ENCODE data around the gene BSND.

Gene BSND

DNA sequence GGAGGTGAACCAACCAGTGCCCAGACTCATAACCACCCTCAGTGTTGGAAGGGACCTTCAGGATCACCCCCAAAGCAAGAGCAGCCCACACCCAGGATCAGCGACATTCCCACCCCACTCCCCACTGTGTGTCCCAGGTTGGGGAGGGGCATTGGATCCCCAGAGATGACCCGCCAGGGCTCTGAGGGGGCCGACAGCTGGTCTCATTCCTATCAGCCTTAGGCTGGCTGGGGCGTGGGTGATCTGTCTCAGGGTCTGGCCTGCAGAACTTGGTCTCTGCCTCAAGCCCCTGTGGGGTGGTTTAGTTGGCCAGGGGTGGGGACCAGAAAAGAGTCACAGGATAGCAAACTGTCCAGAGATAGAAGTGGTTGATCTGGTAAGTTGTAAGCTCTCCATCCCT, 7.8 kb upstream of the BSND start:
- DNase-seq (ENCODE audit: low read depth in 2 of 3, low spot score in 1 of 3), result no peak

DNA sequence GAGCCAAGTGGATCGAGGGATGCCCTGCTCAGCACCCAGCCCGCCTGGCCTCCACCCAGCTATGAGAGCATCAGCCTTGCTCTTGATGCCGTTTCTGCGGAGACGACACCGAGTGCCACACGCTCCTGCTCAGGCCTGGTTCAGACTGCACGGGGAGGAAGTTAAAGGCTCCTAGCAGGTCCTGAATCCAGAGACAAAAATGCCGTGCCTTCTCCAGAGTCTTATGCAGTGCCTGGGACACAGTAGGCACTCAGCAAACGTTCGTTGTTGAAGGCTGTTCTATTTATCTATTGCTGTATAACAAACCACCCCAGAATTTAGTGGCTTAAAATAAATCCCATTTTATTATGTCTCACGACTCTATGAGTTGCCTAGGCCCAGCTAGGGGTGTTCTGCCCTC, 6.8 kb upstream of the BSND start:
- DNase-seq (ENCODE audit: low read depth in 2 of 3, low spot score in 1 of 3), result no peak

- DNase-seq (ENCODE audit: low read depth in 2 of 3, low spot score in 1 of 3), result no peak
These were observed 5.6 kb upstream of the BSND start for GRCh38 chr1:54993140-54993539.

- DNase-seq (ENCODE audit: low read depth in 2 of 3, low spot score in 1 of 3), result no peak
These were observed 4.3 kb upstream of the BSND start for GRCh38 chr1:54994355-54994990.

DNA sequence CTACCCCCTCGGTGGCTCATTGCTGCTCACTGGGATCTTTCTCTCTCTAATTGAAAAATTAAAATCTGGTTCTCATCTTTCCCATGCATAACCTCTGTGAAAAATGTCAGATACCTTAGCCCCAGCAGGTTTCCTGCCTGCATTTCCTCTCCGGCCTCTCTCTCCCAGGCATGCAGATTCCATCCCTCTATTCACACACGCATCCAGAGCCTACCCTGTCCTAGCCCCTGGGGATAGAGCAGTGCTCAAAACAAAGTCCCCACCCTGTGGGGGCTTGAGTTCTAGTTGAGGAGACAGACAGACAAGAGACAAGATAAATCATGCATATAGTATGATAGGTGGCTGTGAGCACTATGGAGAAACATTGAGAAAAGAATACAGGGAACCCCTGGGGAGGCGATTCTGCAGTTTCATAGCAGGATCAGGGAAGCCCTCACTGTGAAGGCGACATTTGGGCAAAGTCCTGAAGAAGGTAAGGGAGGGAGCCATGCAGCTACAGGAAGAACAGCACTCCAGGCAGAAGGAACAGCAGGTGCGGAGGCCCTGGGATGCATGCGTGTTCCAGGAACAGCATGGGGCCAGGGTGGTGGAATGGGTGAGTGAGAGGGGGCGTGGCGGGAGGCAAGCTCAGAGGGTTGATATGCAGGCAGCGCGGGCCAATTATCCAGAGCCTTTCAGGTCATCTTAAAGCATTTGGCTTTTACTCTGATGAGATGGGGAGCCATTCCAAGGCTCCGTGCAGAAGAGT, 3.5 kb upstream of the BSND start:
- DNase-seq (ENCODE audit: low read depth in 2 of 3, low spot score in 1 of 3), result no peak

- DNase-seq (ENCODE audit: low read depth in 2 of 3, low spot score in 1 of 3), result peak in 1 of 3 donors; percentile 21
These were observed 2.9 kb upstream of the BSND start for GRCh38 chr1:54995835-54996234.

DNA sequence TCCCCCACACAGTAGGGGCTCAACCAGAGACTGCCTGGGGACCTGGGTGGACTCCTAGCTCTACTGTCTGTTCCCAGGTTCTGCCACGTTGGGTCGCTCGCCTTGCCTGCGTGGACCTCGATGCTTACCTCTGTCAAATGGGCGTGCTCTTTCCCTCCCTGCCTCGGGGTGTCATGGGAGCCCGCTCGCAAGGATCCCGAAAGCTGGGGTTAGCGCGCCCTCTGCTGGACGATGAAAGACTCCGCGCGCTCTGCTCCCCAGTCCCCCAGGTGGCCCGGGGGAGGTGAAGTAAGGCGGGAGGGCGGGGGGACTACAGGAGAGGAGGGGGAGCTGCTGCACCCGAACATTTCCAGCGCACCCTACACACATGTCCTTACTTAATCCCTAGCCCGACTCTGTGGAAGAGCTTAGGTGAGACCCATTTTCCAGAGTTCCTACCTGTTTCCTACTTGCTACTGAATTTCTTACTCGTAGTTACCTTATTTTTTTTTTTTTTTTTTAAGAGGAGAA, 2.3 kb upstream of the BSND start:
- peak; percentile 68 to 81 (median 78) for DNase-seq (ENCODE audit: low read depth in 2 of 3, low spot score in 1 of 3)

DNA sequence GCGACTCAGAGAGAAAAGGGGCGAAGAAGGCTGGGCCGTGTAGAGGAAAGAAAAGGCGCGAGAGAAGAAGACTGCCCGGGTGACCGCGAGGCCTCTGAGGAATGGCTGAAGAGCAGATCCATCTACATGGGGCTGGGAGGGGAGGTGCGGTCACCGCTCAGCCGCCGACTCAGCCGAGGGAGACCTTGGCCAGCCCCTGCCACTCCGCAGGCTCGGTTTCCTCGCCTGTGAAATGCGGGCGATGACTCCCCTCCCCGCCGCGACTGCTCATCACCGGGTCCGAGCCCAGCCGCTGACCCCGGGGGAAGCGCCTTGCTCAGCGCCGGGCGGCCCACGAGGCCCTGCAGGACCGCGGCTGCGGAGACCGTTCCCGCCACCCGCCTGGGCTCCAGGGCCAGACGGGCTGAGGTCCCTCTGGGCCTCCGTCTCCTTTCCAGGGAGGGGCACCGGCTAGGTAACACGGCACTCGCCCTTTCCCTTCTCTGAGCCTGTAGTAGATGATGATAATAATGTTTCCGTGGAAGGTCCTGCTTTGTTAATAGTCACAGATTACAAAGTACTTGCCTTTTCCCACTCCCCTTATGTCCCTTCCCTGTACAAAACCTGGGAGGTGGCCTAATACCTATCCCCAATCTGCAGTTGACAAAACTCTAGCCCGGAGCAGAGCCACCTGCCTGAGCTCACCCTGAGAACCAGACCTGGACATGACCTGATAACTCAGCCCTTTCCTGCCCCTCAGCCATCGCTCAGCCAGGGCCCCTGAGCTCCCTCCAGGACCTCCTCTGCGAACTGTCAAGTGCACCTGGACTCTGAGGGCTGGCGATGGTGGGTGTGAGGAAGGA, 1.6 kb upstream of the BSND start:
- no peak for DNase-seq (ENCODE audit: low read depth in 2 of 3, low spot score in 1 of 3)

GRCh38 chr1:54997711-54997986, 1.1 kb upstream of the BSND start:
- no peak for DNase-seq (ENCODE audit: low read depth in 2 of 3, low spot score in 1 of 3)

- no peak for DNase-seq (ENCODE audit: low read depth in 2 of 3, low spot score in 1 of 3)
These were observed 633 bp upstream of the BSND start for GRCh38 chr1:54998100-54998499.

DNA sequence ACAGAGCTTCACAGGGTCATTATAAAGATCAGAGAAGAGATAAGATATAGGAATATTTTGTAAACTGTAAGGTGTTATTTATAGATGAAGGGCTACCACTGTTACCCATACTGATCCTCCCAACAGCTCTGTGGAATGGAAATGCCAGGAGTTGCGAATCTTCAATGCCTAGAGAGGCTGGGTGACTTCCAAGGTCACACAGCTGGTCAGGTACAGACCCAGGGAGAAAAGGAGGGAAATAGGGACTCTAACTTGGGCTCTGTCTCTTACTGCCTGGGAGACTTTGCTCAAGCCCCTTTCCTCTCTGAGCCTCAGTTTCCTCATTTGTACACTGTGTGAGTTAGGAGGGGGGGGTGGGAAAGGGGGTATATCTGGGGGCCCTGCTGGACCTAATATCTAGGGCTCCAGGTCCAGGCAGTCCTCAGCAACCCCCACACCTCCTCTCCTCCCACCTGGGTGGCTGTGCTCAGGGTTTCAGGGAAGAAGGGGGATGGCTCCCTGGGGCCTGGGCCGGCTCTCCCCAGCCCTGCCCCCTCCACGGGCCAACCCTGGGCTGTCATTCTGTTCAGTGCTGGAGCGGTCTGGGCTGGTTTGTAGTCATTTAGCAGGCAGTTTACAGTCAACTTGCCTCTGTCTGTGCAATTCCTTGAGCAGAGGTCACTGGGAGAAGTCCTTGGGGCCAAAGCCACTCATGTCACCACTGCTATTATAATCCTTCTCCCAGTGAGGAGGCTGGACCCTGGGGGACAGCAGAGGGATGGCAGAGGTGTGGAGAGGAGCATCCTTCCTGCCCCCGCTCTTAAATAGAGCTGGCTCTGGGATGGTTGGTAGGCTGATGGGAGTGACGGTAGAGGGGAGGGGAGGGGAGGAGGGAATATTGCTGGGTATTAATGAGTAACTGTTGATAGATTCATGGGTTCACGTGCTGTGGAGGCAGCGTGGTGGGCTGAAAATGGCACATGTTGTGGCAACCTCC, 1.7 kb downstream of the BSND start:
- DNase-seq (ENCODE audit: low read depth in 2 of 3, low spot score in 1 of 3), result no peak

DNA sequence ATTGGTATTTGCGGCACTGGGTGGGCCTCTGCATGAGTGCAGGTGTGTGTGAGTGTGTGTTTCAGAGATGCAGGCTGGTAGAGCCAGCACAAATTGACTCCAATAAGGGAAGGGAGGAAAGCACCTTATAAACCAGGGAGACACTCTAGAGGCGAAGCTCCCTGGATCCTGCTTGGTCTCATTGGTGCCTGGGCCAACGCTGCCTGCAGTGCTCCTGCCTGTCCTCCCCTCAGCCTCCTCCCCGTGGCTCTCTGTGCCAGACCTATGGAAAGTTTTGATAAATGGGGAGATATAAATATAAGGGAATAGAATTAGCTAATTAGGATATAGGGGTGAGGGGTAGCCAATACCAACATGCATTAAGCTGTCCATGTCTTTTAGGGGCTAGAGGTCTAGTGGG, 2.6 kb downstream of the BSND start:
- no peak for DNase-seq (ENCODE audit: low read depth in 2 of 3, low spot score in 1 of 3)

- no peak for DNase-seq (ENCODE audit: low read depth in 2 of 3, low spot score in 1 of 3)
These were observed 4.0 kb downstream of the BSND start for GRCh38 chr1:55002686-55003085.

DNA sequence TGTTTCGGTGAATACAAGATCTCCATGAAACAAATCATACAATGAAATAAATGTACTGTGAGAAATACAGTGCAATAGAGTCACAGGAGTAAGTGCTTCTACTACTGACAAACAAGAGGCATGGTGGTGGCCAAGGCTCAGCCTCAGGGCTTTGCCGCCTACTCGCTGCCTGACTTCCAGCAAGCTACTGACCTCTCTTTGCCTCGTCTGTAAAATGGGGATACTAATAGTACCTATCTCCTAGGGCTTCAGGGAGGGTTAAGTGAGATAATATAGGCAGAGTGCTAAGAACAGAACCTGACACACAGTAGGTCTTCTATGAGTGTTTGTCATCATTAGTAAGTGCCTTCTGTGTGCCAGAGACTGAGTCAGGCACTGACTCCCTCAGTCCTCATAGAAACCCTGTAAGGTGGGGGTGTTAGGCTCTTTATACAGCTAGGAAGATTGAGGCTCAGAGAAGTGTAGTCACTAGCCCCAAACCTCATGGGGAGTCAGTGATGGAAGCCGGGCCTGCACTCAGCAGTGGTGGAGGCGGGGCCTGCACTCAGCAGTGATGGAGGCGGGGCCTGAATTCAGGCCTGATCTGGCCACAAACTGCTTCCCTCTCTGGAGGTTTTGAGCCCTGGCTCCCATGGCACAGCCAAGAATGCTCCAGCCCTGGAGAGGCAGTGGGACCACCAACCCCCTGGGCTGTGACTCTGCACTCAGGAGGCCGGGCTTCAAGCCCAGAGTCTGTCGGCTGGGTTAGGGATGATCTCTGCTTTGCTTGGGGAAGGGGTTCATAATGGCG, 6.8 kb downstream of the BSND start:
- DNase-seq (ENCODE audit: low read depth in 2 of 3, low spot score in 1 of 3), result no peak

- no peak for DNase-seq (ENCODE audit: low read depth in 2 of 3, low spot score in 1 of 3)
These were observed 8.2 kb downstream of the BSND start for GRCh38 chr1:55006931-55007330.

- no peak for DNase-seq (ENCODE audit: low read depth in 2 of 3, low spot score in 1 of 3)
These were observed 8.9 kb downstream of the BSND start for GRCh38 chr1:55007625-55008024.

- DNase-seq (ENCODE audit: low read depth in 2 of 3, low spot score in 1 of 3), result no peak
These were observed 11.6 kb downstream of the BSND start for GRCh38 chr1:55010194-55010886.

DNA sequence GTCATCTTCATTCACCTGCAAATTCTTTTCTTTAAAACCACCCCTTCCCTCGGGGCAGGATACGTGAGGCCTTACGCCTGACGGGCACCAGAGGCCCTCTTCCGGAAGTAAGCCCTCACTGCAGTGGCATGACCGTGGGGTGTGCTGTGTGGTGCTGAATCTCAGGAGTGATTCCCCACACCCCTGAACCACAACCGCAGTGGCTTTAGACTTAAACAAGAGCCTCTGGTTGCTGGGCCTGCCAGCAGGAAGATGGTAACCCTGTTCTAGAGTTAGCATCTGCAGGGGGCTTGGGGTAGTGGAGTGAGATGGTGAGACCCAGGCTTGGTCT, 12.1 kb downstream of the BSND start:
- DNase-seq (ENCODE audit: low read depth in 2 of 3, low spot score in 1 of 3), result no peak

DNA sequence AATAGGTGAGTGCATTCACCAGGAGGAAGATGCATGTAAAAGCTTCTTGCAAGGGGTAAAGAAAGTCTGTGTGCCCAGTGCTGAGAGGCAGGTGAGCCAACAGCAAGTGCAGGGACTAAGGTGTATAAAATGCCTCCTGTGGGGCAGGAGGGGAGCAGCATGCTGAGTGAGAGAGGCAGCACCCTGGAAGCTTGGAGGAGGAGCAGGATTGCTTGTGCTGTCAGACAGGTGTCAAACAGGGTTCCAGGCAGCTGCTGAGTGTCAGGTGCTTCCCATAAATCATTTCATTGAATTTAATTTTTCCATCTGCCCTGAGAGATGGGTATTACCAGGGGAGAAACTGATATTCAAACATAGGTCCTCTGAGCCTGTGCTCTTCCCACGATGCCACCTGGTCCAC, 13.9 kb downstream of the BSND start:
- no peak for DNase-seq (ENCODE audit: low read depth in 2 of 3, low spot score in 1 of 3)

- DNase-seq (ENCODE audit: low read depth in 2 of 3, low spot score in 1 of 3), result no peak
These were observed 16.4 kb downstream of the BSND start for GRCh38 chr1:55015123-55015522.
